HepG2 (cell line): ENCODE results near the gene PHF14. TPM values are rescaled to one million over a fixed set of nuclear protein-coding genes. Genes with fewer than 3 reads are reported as not detected.

Experiments
- ATAC-seq: fragments of 200-7000 bp; cut with Tn5 transposase; 3 replicates; pipeline ENCODE4 v1.9.1; 2020; ENCODE audit warnings: mild to moderate bottlenecking, moderate library complexity
- BruUV-seq: library from RNA; stranded (reverse); fragments of 400-500 nt; replicated peaks from 2 replicates; lab custom pipeline; 2021; lab: Mats Ljungman, UMichigan
- CTCF ChIA-PET: fragments of 300-600 bp; formaldehyde crosslinking; extraction: SDS; loops from one replicate; lab custom pipeline; 2021; ENCODE audit warnings: low total read pairs, inconsistent platforms, low intra/inter-chr PET ratio; lab: Yijun Ruan, JAX
- POLR2A ChIA-PET: fragments of 350-600 bp; sonication (Branson Sonifier 250); formaldehyde crosslinking; loops from one replicate; lab custom pipeline; 2020; ENCODE audit warnings: antibody characterized with exemption, inconsistent platforms; lab: Yijun Ruan, JAX
- DNase-seq: peaks from one replicate; pipeline ENCODE4 v3.0.0-alpha.2; 2015; ENCODE audit warnings: low spot score
- FAIRE-seq: peaks from 3 replicates; lab custom pipeline; 2011; peaks lifted over from hg19 to GRCh38; lab: Jason Lieb, UNC
- H2AFZ ChIP-seq: one replicate; pipeline ENCODE4 v1.6.1; 2011; ENCODE audit warnings: low read length, inconsistent platforms
- H3K27ac ChIP-seq: fragments of 300-600 bp; 3 replicates; pipeline ENCODE4 v1.8.0; 2011; ENCODE audit warnings: mixed run types, mild to moderate bottlenecking, mixed read lengths, low read length, inconsistent platforms; ENCODE audit not compliant: insufficient read depth; ENCODE audit errors: extremely low read length
- H3K27me3 ChIP-seq, 2 experiments: fragments of 200-600 bp in 1 of 2; 2 replicates in 1 of 2; 3 replicates in 1 of 2; pipeline versions ENCODE4 v1.6.0 to v1.8.0; 2011; ENCODE audit warnings: low read length in 2 of 2, mild to moderate bottlenecking in 2 of 2, moderate library complexity in 2 of 2, inconsistent platforms in 1 of 2; ENCODE audit not compliant: insufficient read depth in 2 of 2, control insufficient read depth in 1 of 2
- H3K36me3 ChIP-seq, 2 experiments: fragments of 200-600 bp in 1 of 2; replicated peaks in 1 of 2; 2 replicates in 1 of 2; 3 replicates in 1 of 2; pipeline versions ENCODE4 v1.5.1 to v1.8.0; 2011; ENCODE audit warnings: low read length in 2 of 2, inconsistent platforms in 1 of 2; ENCODE audit not compliant: insufficient read depth in 2 of 2, control insufficient read depth in 1 of 2
- H3K4me1 ChIP-seq: 2 replicates; pipeline ENCODE4 v1.5.1; 2012; ENCODE audit warnings: low read length, inconsistent platforms; ENCODE audit not compliant: insufficient read depth
- H3K4me2 ChIP-seq: 2 replicates; pipeline ENCODE4 v1.6.0; 2011; ENCODE audit warnings: low read depth, low read length, inconsistent platforms
- H3K4me3 ChIP-seq, 3 experiments: fragments of 200-600 bp in 1 of 3; sonication (generic), shearing (Covaris generic) in 1 of 3; replicated peaks in 1 of 3; 2 replicates each; pipeline ENCODE4 v1.5.1; 2011 to 2016; ENCODE audit warnings: low read length in 3 of 3, inconsistent platforms in 2 of 3, low read depth in 2 of 3, mild to moderate bottlenecking in 2 of 3, control low read depth in 1 of 3, mixed read lengths in 1 of 3; ENCODE audit not compliant: insufficient read depth in 1 of 3
- H3K79me2 ChIP-seq: one replicate; pipeline ENCODE4 v1.6.1; 2011; ENCODE audit warnings: low read length, inconsistent platforms; ENCODE audit not compliant: insufficient read depth
- H3K9ac ChIP-seq: 2 replicates; pipeline ENCODE4 v1.6.0; 2011; ENCODE audit warnings: mild to moderate bottlenecking, low read depth, low read length, inconsistent platforms; ENCODE audit not compliant: insufficient read depth
- H3K9me3 ChIP-seq: 2 replicates; pipeline ENCODE4 v1.5.1; 2012; ENCODE audit warnings: mild to moderate bottlenecking, low read length
- H4K20me1 ChIP-seq: 2 replicates; pipeline ENCODE4 v1.6.0; 2011; ENCODE audit warnings: inconsistent platforms, mild to moderate bottlenecking, low read length, moderate library complexity; ENCODE audit not compliant: insufficient read depth
- ELK4 ChIP-seq: sonication (generic); formaldehyde crosslinking; IDR thresholded peaks from 2 replicates; pipeline ENCODE4 v1.9.0; 2021; ENCODE audit warnings: missing genetic modification reagents, borderline replicate concordance
- MYNN ChIP-seq: sonication (generic); formaldehyde crosslinking; IDR thresholded peaks from 2 replicates; pipeline ENCODE4 v1.4.0; 2020; ENCODE audit warnings: mild to moderate bottlenecking, low read depth, missing genetic modification reagents
- NONO ChIP-seq, 2 experiments: fragments of 450-650 bp in 1 of 2; sonication (generic) in 1 of 2; formaldehyde crosslinking in 1 of 2; IDR thresholded peaks in 1 of 2; conservative IDR thresholded peaks in 1 of 2; 2 replicates each; pipeline versions ENCODE4 v1.6.1 to v1.8.0; 2017 to 2022; ENCODE audit warnings: mild to moderate bottlenecking in 1 of 2, missing genetic modification reagents in 1 of 2, moderate library complexity in 1 of 2
- RFX3 ChIP-seq: IDR thresholded peaks from 2 replicates; pipeline ENCODE4 v1.6.1; 2016; ENCODE audit warnings: missing biosample characterization, missing genetic modification reagents
- SP1 ChIP-seq, 2 experiments: fragments of 450-650 bp in 1 of 2; sonication (generic) in 1 of 2; formaldehyde crosslinking in 1 of 2; IDR thresholded peaks; 2 replicates each; pipeline versions ENCODE4 v1.4.0 to v1.6.1; 2016 to 2020; ENCODE audit warnings: missing genetic modification reagents in 1 of 2
- ZBTB20 ChIP-seq: sonication (generic); formaldehyde crosslinking; IDR thresholded peaks from 2 replicates; pipeline ENCODE4 v1.8.1; 2023; ENCODE audit warnings: missing genetic modification reagents, low read depth, mild to moderate bottlenecking, borderline replicate concordance
- ZNF430 ChIP-seq: sonication (generic); formaldehyde crosslinking; IDR thresholded peaks from 2 replicates; pipeline ENCODE4 v1.9.0; 2021; ENCODE audit warnings: mild to moderate bottlenecking, missing genetic modification reagents
- ZNF616 ChIP-seq: sonication (generic); formaldehyde crosslinking; IDR thresholded peaks from 2 replicates; pipeline ENCODE4 v1.5.0; 2020; ENCODE audit warnings: low read depth, mild to moderate bottlenecking, missing genetic modification reagents
- ZNF788 ChIP-seq: sonication (generic); formaldehyde crosslinking; IDR thresholded peaks from 2 replicates; pipeline ENCODE4 v1.5.0; 2020; ENCODE audit warnings: mild to moderate bottlenecking, missing genetic modification reagents, borderline replicate concordance
- ZNF883 ChIP-seq: sonication (generic); formaldehyde crosslinking; IDR thresholded peaks from 2 replicates; pipeline ENCODE4 v1.5.1; 2020; ENCODE audit warnings: mild to moderate bottlenecking, missing genetic modification reagents; ENCODE audit errors: not compliant biosample characterization
- WGBS: methylation state at CpG from one replicate; pipeline ENCODE4 v1.1.6; 2017; ENCODE audit warnings: low lambda C conversion rate; 5-methylcytosine and 5-hydroxymethylcytosine counted together
- in situ Hi-C: cut with HindIII; loops from 2 replicates; pipeline ENCODE4 v1.10.0; 2017; ENCODE audit warnings: low pct_unique_long_range_greater_than_20kb; ENCODE audit not compliant: extremely low pct_ligation_motif_present
- intact Hi-C: fragments of 100-400 bp; cut with micrococcal nuclease; formaldehyde crosslinking; loops from one replicate; pipeline ENCODE4 v1.10.0; 2022; ENCODE audit not compliant: unreplicated experiment
- polyA plus RNA-seq, 8 experiments: library from polyadenylated mRNA; depleted of rRNA in 3 of 8; stranded (reverse) in 7 of 8; unstranded in 1 of 8; fragments of >200 nt; fragmentation: Illumina TruSeq in 4 of 8; extraction: Trizol in 4 of 8; gene quantifications; 2 replicates each; pipeline versions ENCODE4 v1.2.1 to v1.2.3, GENCODE V29; 2011 to 2016; ENCODE audit warnings: low read depth in 4 of 8, missing spikeins in 1 of 8, mixed read lengths in 1 of 8; ENCODE audit not compliant: insufficient read depth in 1 of 8
- total RNA-seq, 5 experiments: library from RNA; depleted of rRNA; stranded (reverse); fragments of >200 nt; fragmentation: Illumina TruSeq; extraction: Trizol; gene quantifications; 2 replicates each; pipeline ENCODE4 v1.2.3, GENCODE V29; 2016; ENCODE audit warnings: low read depth in 1 of 5
- TF ChIP-seq, protein P1 (sequence below): sonication (generic); formaldehyde crosslinking; IDR thresholded peaks from 2 replicates; pipeline ENCODE4 v1.4.0; 2020; ENCODE audit warnings: mild to moderate bottlenecking, missing genetic modification reagents

PHF14 gene
- total and polyA plus RNA-seq, 2 of the 13 experiments (the other 11 are each of a cell fraction or from before 2014, with no cell fraction given), result 18.9 to 68.7 TPM

DNA sequence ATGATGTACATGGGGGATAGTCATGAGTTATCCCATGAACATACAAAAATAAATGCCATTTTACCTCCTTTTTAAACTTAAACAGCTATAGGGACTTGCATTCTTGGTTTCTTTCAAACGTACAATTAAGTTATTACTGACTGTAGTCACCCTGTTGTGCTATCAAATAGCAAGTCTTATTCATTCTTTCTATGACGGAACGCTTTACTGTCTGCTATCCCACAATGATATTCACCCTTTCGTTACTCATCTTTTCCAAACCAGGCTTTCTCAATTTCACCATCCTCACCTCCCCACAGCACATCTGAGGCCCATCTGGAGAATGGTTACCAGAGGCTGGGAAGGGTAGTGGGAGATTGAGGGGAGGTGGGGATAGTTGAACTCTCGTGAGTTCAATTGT, 218.8 kb downstream of the PHF14 start:
- no peak overlapping the region for H3K27ac ChIP-seq
- no peaks in the 10 kb centered on the region for H3K27me3 ChIP-seq
- peak overlapping the region; percentile 24; the same call in 1 of the 2 replicates for H3K4me2 ChIP-seq
- ATAC-seq (no peak), DNase-seq (no peak), FAIRE-seq (no peak)
- no peak overlapping the region for H3K4me3 ChIP-seq
- CTCF ChIA-PET, result no interaction called here
- no peaks in the 10 kb centered on the region for H4K20me1 ChIP-seq
- no TSS peak for BruUV-seq
- in situ Hi-C loops, result no loop called here
- H3K9me3 ChIP-seq, result no peaks in the 10 kb centered on the region
- H2AFZ ChIP-seq, result no peak overlapping the region
- intact Hi-C loops, result no loop called here
- H3K9ac ChIP-seq, result no peak overlapping the region
- no peaks in the 10 kb centered on the region for H3K79me2 ChIP-seq
- H3K36me3 ChIP-seq, result no peaks in the 10 kb centered on the region
- TF ChIP-seq ZBTB20, result no peak
- no peak for TF ChIP-seq ZNF616
- 58% methylated on average over 5 of the region's 5 CpGs for WGBS
- peaks cover 39% of the 10 kb centered on the region for H3K4me1 ChIP-seq
- POLR2A ChIA-PET, result no interaction called here

GRCh38 chr7:11193131-11193867, 219.6 kb downstream of the PHF14 start:
- H4K20me1 ChIP-seq, result no peaks in the 10 kb centered on the region
- peaks cover 39% of the 10 kb centered on the region for H3K4me1 ChIP-seq
- H3K27me3 ChIP-seq, result no peaks in the 10 kb centered on the region
- DNase-seq (peak; percentile 13), FAIRE-seq (no peak), ATAC-seq (peak; percentile 94)
- H3K27ac ChIP-seq, result no peak overlapping the region
- no peak overlapping the region for H2AFZ ChIP-seq
- H3K36me3 ChIP-seq, result no peaks in the 10 kb centered on the region
- no TSS peak for BruUV-seq
- peak overlapping the region; percentile 45 for H3K4me2 ChIP-seq
- ChIA-PET POLR2A (no interaction called here), CTCF (no interaction called here)
- intact Hi-C loops (no loop called here), in situ Hi-C loops (no loop called here)
- H3K4me3 ChIP-seq, result peak overlapping the region in 1 of 3 experiments; percentile 8; a peak in 1 of 6 replicates
- H3K79me2 ChIP-seq, result no peaks in the 10 kb centered on the region
- no peaks in the 10 kb centered on the region for H3K9me3 ChIP-seq
- WGBS, result 48% methylated on average over 17 of the region's 17 CpGs
- H3K9ac ChIP-seq, result no peak overlapping the region
- TF ChIP-seq ZNF788 (CRISPR knock-in tag) (no peak), RFX3 (CRISPR knock-in tag) (no peak), NONO (IDR thresholded peaks at IDR 0.05) (no peak), NONO (CRISPR knock-in tag; conservative IDR thresholded peaks at IDR 0.05) (no peak), SP1 (IDR thresholded peaks at IDR 0.05) (no peak), SP1 (CRISPR knock-in tag; IDR thresholded peaks at IDR 0.05) (no peak), ZNF430 (CRISPR knock-in tag) (no peak), ZNF883 (CRISPR knock-in tag) (no peak), MYNN (CRISPR knock-in tag) (no peak), ELK4 (CRISPR knock-in tag) (no peak)
- TF ChIP-seq, protein P1, sequence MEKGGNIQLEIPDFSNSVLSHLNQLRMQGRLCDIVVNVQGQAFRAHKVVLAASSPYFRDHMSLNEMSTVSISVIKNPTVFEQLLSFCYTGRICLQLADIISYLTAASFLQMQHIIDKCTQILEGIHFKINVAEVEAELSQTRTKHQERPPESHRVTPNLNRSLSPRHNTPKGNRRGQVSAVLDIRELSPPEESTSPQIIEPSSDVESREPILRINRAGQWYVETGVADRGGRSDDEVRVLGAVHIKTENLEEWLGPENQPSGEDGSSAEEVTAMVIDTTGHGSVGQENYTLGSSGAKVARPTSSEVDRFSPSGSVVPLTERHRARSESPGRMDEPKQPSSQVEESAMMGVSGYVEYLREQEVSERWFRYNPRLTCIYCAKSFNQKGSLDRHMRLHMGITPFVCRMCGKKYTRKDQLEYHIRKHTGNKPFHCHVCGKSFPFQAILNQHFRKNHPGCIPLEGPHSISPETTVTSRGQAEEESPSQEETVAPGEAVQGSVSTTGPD (CRISPR knock-in tag), result no peak
